MM.1S (cell line): Measurements from ENCODE around the gene TDRD12.

Experiments
- DNase-seq: peaks from one replicate; pipeline ENCODE4 v3.0.0-alpha.2; 2015
- H2AFZ ChIP-seq: fragments of 300-600 bp; sonication (generic); 2 replicates; pipeline ENCODE4 v1.6.0; 2016; ENCODE audit warnings: antibody characterized with exemption, low read length
- H3F3A ChIP-seq: fragments of 300-600 bp; sonication (generic); 2 replicates; pipeline ENCODE4 v1.6.1; 2016; ENCODE audit warnings: mild to moderate bottlenecking, antibody characterized with exemption, low read length, moderate library complexity, mixed read lengths; ENCODE audit not compliant: insufficient read depth
- H3K27ac ChIP-seq: fragments of 300-600 bp; sonication (generic); 2 replicates; pipeline ENCODE4 v1.5.1; 2016; ENCODE audit warnings: mild to moderate bottlenecking, low read length
- H3K27me3 ChIP-seq: fragments of 300-600 bp; sonication (generic); replicated peaks from 2 replicates; pipeline ENCODE4 v1.6.0; 2016; ENCODE audit warnings: low read length; ENCODE audit not compliant: insufficient read depth
- H3K36me3 ChIP-seq: fragments of 300-600 bp; sonication (generic); replicated peaks from 2 replicates; pipeline ENCODE4 v1.6.1; 2016; ENCODE audit warnings: mild to moderate bottlenecking, low read length, mixed read lengths; ENCODE audit not compliant: insufficient read depth
- H3K4me1 ChIP-seq: fragments of 300-600 bp; sonication (generic); 2 replicates; pipeline ENCODE4 v1.6.1; 2016; ENCODE audit warnings: low read length, mixed read lengths
- H3K4me2 ChIP-seq: fragments of 300-600 bp; sonication (generic); 2 replicates; pipeline ENCODE4 v1.6.0; 2016; ENCODE audit warnings: low read depth, low read length
- H3K4me3 ChIP-seq: fragments of 300-600 bp; sonication (generic); 2 replicates; pipeline ENCODE4 v1.5.1; 2016; ENCODE audit warnings: low read length, mixed read lengths
- H3K79me2 ChIP-seq: fragments of 300-600 bp; sonication (generic); 2 replicates; pipeline ENCODE4 v1.6.1; 2016; ENCODE audit warnings: mixed run types, low read length, mixed read lengths
- H3K9ac ChIP-seq: fragments of 300-600 bp; sonication (generic); 2 replicates; pipeline ENCODE4 v1.6.1; 2016; ENCODE audit warnings: low read length, mixed read lengths
- H3K9me2 ChIP-seq: fragments of 300-600 bp; sonication (generic); replicated peaks from 2 replicates; pipeline ENCODE4 v1.6.1; 2016; ENCODE audit warnings: mild to moderate bottlenecking, low read length, mixed read lengths; ENCODE audit not compliant: insufficient read depth
- H3K9me3 ChIP-seq: fragments of 300-600 bp; sonication (generic); replicated peaks from 2 replicates; pipeline ENCODE4 v1.6.1; 2016; ENCODE audit warnings: mild to moderate bottlenecking, low read length, mixed read lengths; ENCODE audit not compliant: insufficient read depth
- H4K20me1 ChIP-seq: fragments of 300-600 bp; sonication (generic); 2 replicates; pipeline ENCODE4 v1.6.1; 2016; ENCODE audit warnings: mild to moderate bottlenecking, low read length, moderate library complexity, mixed read lengths; ENCODE audit not compliant: insufficient read depth
- EZH2 ChIP-seq: fragments of 300-600 bp; sonication (generic); optimal IDR thresholded peaks from 2 replicates; pipeline ENCODE3; 2017; ENCODE audit warnings: low read depth, mild to moderate bottlenecking, antibody characterized with exemption, low read length, mixed read lengths
- EZH2phosphoT487 ChIP-seq: fragments of 300-600 bp; sonication (generic); IDR thresholded peaks from 2 replicates; pipeline ENCODE4 v1.6.1; 2018; ENCODE audit warnings: antibody characterized with exemption, low read length
- TF ChIP-seq, protein P1 (sequence below): fragments of 300-600 bp; sonication (generic); IDR thresholded peaks from 2 replicates; pipeline ENCODE4 v1.5.1; 2016; ENCODE audit warnings: antibody characterized with exemption, low read length, mixed read lengths

The TDRD12 gene

DNA sequence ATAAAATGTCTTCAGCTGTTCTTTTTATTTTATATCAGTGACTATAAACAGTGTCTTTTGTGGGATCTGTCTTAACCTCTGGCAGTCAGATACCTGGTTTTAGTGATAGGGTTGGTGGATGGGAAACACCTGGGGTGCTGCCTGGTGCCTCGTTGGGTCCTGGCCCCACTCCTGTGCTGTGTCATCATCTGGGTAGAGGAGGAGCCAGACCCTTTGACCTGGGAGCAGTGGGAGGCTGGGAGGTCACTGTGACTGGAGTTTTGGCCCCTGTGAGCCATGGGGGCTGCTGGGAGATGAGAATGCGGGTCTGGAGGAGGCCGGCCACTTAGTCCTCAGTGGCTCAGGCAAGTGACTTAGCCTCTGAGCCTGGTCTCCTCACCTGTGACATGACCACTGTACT lies 29.4 kb downstream of the TDRD12 start:
- Histone ChIP-seq H3K36me3 (no peaks in the 10 kb centered on the region), H3K27ac (no peak overlapping the region), H3K4me3 (no peak overlapping the region), H3K9ac (no peak overlapping the region), H3K9me3 (no peaks in the 10 kb centered on the region), H4K20me1 (no peaks in the 10 kb centered on the region), H3K4me1 (no peaks in the 10 kb centered on the region), H3K27me3 (no peaks in the 10 kb centered on the region), H3K4me2 (no peak overlapping the region), H3F3A (no peaks in the 10 kb centered on the region), H2AFZ (no peak overlapping the region), H3K9me2 (no peaks in the 10 kb centered on the region), H3K79me2 (no peaks in the 10 kb centered on the region)
- TF ChIP-seq, protein P1, sequence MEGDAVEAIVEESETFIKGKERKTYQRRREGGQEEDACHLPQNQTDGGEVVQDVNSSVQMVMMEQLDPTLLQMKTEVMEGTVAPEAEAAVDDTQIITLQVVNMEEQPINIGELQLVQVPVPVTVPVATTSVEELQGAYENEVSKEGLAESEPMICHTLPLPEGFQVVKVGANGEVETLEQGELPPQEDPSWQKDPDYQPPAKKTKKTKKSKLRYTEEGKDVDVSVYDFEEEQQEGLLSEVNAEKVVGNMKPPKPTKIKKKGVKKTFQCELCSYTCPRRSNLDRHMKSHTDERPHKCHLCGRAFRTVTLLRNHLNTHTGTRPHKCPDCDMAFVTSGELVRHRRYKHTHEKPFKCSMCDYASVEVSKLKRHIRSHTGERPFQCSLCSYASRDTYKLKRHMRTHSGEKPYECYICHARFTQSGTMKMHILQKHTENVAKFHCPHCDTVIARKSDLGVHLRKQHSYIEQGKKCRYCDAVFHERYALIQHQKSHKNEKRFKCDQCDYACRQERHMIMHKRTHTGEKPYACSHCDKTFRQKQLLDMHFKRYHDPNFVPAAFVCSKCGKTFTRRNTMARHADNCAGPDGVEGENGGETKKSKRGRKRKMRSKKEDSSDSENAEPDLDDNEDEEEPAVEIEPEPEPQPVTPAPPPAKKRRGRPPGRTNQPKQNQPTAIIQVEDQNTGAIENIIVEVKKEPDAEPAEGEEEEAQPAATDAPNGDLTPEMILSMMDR = no peak
- TF ChIP-seq EZH2phosphoT487 = no peak
- TF ChIP-seq EZH2 = no peak
- no peak for DNase-seq

DNA sequence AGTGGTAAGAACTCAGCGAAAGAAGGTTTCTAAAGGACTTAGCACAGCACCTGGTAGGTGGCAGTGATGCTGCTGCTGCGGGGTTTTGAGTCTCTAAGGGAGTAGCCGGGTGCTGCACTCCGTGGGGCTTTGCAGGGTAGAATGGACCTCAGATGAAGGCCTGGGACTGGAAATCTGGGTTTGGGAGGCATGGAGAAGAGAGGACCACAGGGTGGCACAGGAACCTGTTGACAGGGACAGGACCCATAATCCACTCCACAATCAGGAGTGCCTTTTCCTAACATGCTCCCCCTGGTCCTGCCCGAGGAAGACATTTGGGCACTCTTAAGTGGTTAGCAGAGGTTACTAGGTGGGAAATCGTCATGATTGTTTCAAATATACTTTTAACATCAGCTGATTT lies 29.8 kb downstream of the TDRD12 start:
- no peaks in the 10 kb centered on the region for H4K20me1 ChIP-seq
- DNase-seq = no peak
- H3K9me2 ChIP-seq = no peaks in the 10 kb centered on the region
- H3K4me3 ChIP-seq = no peak overlapping the region
- H3F3A ChIP-seq = no peaks in the 10 kb centered on the region
- H3K27me3 ChIP-seq = no peaks in the 10 kb centered on the region
- H2AFZ ChIP-seq = no peak overlapping the region
- TF ChIP-seq, protein P1 = no peak
- TF ChIP-seq EZH2phosphoT487 = no peak
- no peak for TF ChIP-seq EZH2
- H3K36me3 ChIP-seq = no peaks in the 10 kb centered on the region
- H3K9ac ChIP-seq = no peak overlapping the region
- no peaks in the 10 kb centered on the region for H3K79me2 ChIP-seq
- H3K4me1 ChIP-seq = no peaks in the 10 kb centered on the region
- H3K27ac ChIP-seq = no peak overlapping the region
- H3K4me2 ChIP-seq = no peak overlapping the region
- H3K9me3 ChIP-seq = no peaks in the 10 kb centered on the region

DNA sequence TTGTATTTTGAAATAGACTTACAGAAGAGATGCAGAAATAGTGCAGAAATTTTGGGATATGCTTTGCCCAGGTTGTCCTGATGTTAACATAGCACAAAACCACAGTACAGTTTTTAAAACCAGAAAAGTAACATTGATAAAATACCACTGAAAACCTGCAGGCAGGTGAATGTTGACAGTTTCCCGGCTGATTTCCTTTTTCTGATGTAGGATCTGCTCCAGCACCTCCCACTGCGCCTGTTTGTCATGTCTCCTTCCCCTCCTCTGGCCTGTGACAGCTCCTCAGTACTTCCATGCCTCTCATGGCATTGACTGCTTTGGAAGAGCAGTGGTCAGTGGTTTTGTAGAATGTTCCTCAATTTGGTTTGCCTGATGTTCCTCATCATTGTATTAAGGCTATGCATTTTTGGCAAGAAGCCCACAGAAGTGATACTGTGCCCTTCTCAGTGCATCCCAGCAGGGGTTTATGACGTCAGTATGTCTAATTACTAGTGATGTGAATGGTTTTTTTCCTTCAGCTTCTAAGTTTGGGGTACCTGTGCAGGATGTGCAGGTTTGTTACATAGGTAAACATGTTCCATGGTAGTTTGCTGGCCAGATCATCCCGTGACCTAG lies 31.0 kb downstream of the TDRD12 start:
- Histone ChIP-seq H3K9me3 (no peaks in the 10 kb centered on the region), H2AFZ (no peak overlapping the region), H3K9ac (no peak overlapping the region), H3K4me2 (no peak overlapping the region), H3K4me1 (no peaks in the 10 kb centered on the region), H3K36me3 (no peaks in the 10 kb centered on the region), H3K27me3 (no peaks in the 10 kb centered on the region), H3K79me2 (no peaks in the 10 kb centered on the region), H3F3A (no peaks in the 10 kb centered on the region), H3K27ac (no peak overlapping the region), H3K9me2 (no peaks in the 10 kb centered on the region), H4K20me1 (no peaks in the 10 kb centered on the region), H3K4me3 (no peak overlapping the region)
- TF ChIP-seq EZH2 = no peak
- TF ChIP-seq, protein P1 = no peak
- DNase-seq = no peak
